Mesendoderm (in vitro differentiated cells): ENCODE results near the gene AP4M1.

Experiments used
- DNase-seq: peaks from one replicate; pipeline ENCODE4 v3.0.0; 2013
- H2AK5ac ChIP-seq: 2 replicates; pipeline ENCODE4 v1.6.1; 2013; ENCODE audit warnings: low read length, inconsistent platforms
- H2BK120ac ChIP-seq: 2 replicates; pipeline ENCODE4 v1.6.1; 2013; ENCODE audit warnings: low read depth, mild to moderate bottlenecking, low read length, moderate library complexity, mixed read lengths
- H2BK15ac ChIP-seq: replicated peaks from 2 replicates; pipeline ENCODE4 v1.6.1; 2013; ENCODE audit warnings: low read depth, mild to moderate bottlenecking, moderate library complexity
- H2BK5ac ChIP-seq: 2 replicates; pipeline ENCODE4 v1.6.1; 2013; ENCODE audit warnings: low read length, inconsistent platforms
- H3K18ac ChIP-seq: 2 replicates; pipeline ENCODE4 v1.6.1; 2013; ENCODE audit warnings: mild to moderate bottlenecking, low read length, mixed read lengths
- H3K23ac ChIP-seq: one replicate; pipeline ENCODE4 v1.6.1; 2013; ENCODE audit warnings: low read length
- H3K27ac ChIP-seq: 2 replicates; pipeline ENCODE4 v1.5.1; 2013; ENCODE audit warnings: low read depth, mild to moderate bottlenecking, inconsistent platforms, low read length, moderate library complexity
- H3K27me3 ChIP-seq: 2 replicates; pipeline ENCODE4 v1.6.1; 2013; ENCODE audit warnings: low read length, control low read depth, mild to moderate bottlenecking, inconsistent platforms; ENCODE audit not compliant: insufficient read depth, poor library complexity
- H3K36me3 ChIP-seq: 2 replicates; pipeline ENCODE4 v1.6.1; 2013; ENCODE audit warnings: low read length, inconsistent platforms; ENCODE audit not compliant: control insufficient read depth, insufficient read depth
- H3K4ac ChIP-seq: one replicate; pipeline ENCODE4 v1.6.1; 2013; ENCODE audit warnings: low read depth, mild to moderate bottlenecking, low read length, moderate library complexity
- H3K4me1 ChIP-seq: 2 replicates; pipeline ENCODE4 v1.6.1; 2013; ENCODE audit warnings: low read depth, low read length, inconsistent platforms; ENCODE audit not compliant: control insufficient read depth
- H3K4me2 ChIP-seq: 2 replicates; pipeline ENCODE4 v1.6.1; 2013; ENCODE audit warnings: low read length
- H3K4me3 ChIP-seq: 2 replicates; pipeline ENCODE4 v1.5.1; 2013; ENCODE audit warnings: mild to moderate bottlenecking, low read length
- H3K56ac ChIP-seq: one replicate; pipeline ENCODE4 v1.6.1; 2013; ENCODE audit warnings: low read length
- H3K79me1 ChIP-seq: 2 replicates; pipeline ENCODE4 v1.6.1; 2013; ENCODE audit warnings: low read length, inconsistent platforms
- H3K79me2 ChIP-seq: 2 replicates; pipeline ENCODE4 v1.6.1; 2013; ENCODE audit warnings: mild to moderate bottlenecking, low read length; ENCODE audit not compliant: control insufficient read depth, insufficient read depth
- H3K9ac ChIP-seq: 2 replicates; pipeline ENCODE4 v1.6.1; 2013; ENCODE audit warnings: low read length, inconsistent platforms
- H4K5ac ChIP-seq: one replicate; pipeline ENCODE4 v1.6.1; 2013; ENCODE audit warnings: low read length
- H4K8ac ChIP-seq: one replicate; pipeline ENCODE4 v1.6.1; 2013; ENCODE audit warnings: low read depth, mild to moderate bottlenecking, control low read depth, low read length, moderate library complexity
- WGBS: extraction: QIAGEN DNeasy Blood & Tissue Kit; methylation state at CpG from one replicate; pipeline ENCODE4 v1.1.7; 2013; ENCODE audit warnings: low lambda C conversion rate, missing lambda C conversion rate; ENCODE audit not compliant: insufficient coverage; ENCODE audit errors: extremely low coverage; 5-methylcytosine and 5-hydroxymethylcytosine counted together

Gene AP4M1

GRCh38 chr7:100088095-100088620 lies 13.3 kb upstream of the AP4M1 start:
- Histone ChIP-seq H4K5ac (no peak overlapping the region), H3K4me1 (no peaks in the 10 kb centered on the region), H3K79me1 (peaks cover 4% of the 10 kb centered on the region), H4K8ac (no peak overlapping the region), H3K79me2 (peaks cover 2% of the 10 kb centered on the region), H3K23ac (no peak overlapping the region), H2BK5ac (peak overlapping the region; percentile 69), H2AK5ac (no peak overlapping the region), H3K4me2 (peak overlapping the region; percentile 66), H3K27ac (peak overlapping the region; percentile 29), H2BK120ac (no peak overlapping the region), H3K27me3 (no peaks in the 10 kb centered on the region), H3K56ac (peak overlapping the region; percentile 99), H2BK15ac (no peak overlapping the region), H3K9ac (peak overlapping the region; percentile 96), H3K36me3 (peaks cover 2% of the 10 kb centered on the region), H3K4ac (no peak overlapping the region), H3K4me3 (peak overlapping the region; percentile 23), H3K18ac (peak overlapping the region; percentile 75)
- DNase-seq: no peak
- no CpG with 5 or more reads among the region's 11 CpGs for WGBS

GRCh38 chr7:100088621-100089457 lies 12.6 kb upstream of the AP4M1 start, which contains the start of gene COPS6:
Gene COPS6 (plus strand): TSS chr7:100088969. CDS start chr7:100088991, 22 bp downstream.
- Histone ChIP-seq H3K4me1 (no peaks in the 10 kb centered on the region), H3K27me3 (no peaks in the 10 kb centered on the region), H3K36me3 (peaks cover 4% of the 10 kb centered on the region), H3K9ac (peak within 1 kb of the TSS; percentile 96), H2AK5ac (no peak within 1 kb of the TSS), H3K23ac (peak within 1 kb of the TSS; percentile 99), H2BK5ac (peak within 1 kb of the TSS; percentile 69), H3K79me2 (peaks cover 2% of the 10 kb centered on the region), H4K5ac (no peak within 1 kb of the TSS), H3K4ac (peak within 1 kb of the TSS; percentile 17), H3K18ac (peak within 1 kb of the TSS; percentile 75), H4K8ac (no peak within 1 kb of the TSS), H3K4me3 (peak within 1 kb of the TSS; percentile 87), H3K27ac (peak within 1 kb of the TSS; percentile 48), H2BK15ac (no peak within 1 kb of the TSS), H3K4me2 (peak within 1 kb of the TSS; percentile 91), H3K79me1 (peaks cover 4% of the 10 kb centered on the region), H3K56ac (peak within 1 kb of the TSS; percentile 99), H2BK120ac (peak within 1 kb of the TSS; percentile 21)
- DNase-seq: peak; percentile 81
- no CpG with 5 or more reads among the region's 68 CpGs for WGBS

GRCh38 chr7:100089458-100090196 lies 11.8 kb upstream of the AP4M1 start:
- Histone ChIP-seq H3K4ac (no peak overlapping the region), H2BK15ac (no peak overlapping the region), H3K27ac (peak overlapping the region; percentile 48), H3K23ac (no peak overlapping the region), H3K4me3 (peak overlapping the region; percentile 87), H3K56ac (peak overlapping the region; percentile 99), H3K18ac (no peak overlapping the region), H4K8ac (no peak overlapping the region), H2BK5ac (peak overlapping the region; percentile 54), H2BK120ac (no peak overlapping the region), H3K79me1 (peaks cover 4% of the 10 kb centered on the region), H3K4me1 (no peaks in the 10 kb centered on the region), H3K36me3 (peaks cover 10% of the 10 kb centered on the region), H3K9ac (peak overlapping the region; percentile 96), H3K27me3 (no peaks in the 10 kb centered on the region), H2AK5ac (no peak overlapping the region), H3K79me2 (peaks cover 2% of the 10 kb centered on the region), H4K5ac (no peak overlapping the region), H3K4me2 (peak overlapping the region; percentile 91)
- no CpG with 5 or more reads among the region's 7 CpGs for WGBS
- DNase-seq: no peak

DNA sequence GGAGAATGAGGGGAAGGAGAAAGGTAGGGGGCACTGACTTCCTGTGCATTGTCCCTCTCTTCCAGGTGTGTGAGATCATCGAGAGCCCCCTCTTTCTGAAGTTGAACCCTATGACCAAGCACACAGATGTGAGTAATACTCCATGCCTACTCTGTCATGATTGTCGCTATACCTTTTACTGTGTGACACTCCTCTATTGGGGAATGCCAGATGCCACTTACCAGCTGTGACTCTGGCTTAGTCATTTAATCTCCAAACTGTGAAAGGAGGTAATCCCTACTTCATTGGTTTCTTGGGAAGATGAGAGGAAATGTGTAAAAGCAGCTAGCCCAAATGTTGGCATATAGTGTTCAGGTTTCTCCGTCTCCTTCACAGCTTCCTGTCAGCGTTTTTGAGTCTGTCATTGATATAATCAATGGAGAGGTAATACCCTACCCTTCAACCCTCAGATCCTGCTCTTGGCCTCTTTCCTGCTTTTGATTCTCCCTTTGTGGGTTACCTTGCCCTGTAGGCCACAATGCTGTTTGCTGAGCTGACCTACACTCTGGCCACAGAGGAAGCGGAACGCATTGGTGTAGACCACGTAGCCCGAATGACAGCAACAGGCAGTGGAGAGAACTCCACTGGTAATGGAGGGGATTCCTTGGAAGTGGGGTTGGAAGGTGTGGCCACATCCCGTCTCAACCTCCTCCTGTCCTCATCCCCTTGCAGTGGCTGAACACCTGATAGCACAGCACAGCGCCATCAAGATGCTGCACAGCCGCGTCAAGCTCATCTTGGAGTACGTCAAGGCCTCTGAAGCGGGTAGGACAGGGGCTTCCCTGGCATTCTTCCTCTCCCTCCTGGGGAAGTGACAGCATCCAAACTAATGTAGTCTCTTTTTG lies 10.7 kb upstream of the AP4M1 start:
- Histone ChIP-seq H3K79me1 (peaks cover 4% of the 10 kb centered on the region), H2AK5ac (no peak overlapping the region), H4K5ac (no peak overlapping the region), H3K4me1 (no peaks in the 10 kb centered on the region), H3K4ac (no peak overlapping the region), H3K23ac (no peak overlapping the region), H3K36me3 (peaks cover 17% of the 10 kb centered on the region), H3K18ac (no peak overlapping the region), H3K9ac (no peak overlapping the region), H2BK5ac (no peak overlapping the region), H3K27ac (no peak overlapping the region), H3K4me3 (no peak overlapping the region), H3K56ac (no peak overlapping the region), H2BK120ac (no peak overlapping the region), H3K27me3 (no peaks in the 10 kb centered on the region), H4K8ac (no peak overlapping the region), H3K79me2 (peaks cover 2% of the 10 kb centered on the region), H3K4me2 (no peak overlapping the region), H2BK15ac (no peak overlapping the region)
- no peak for DNase-seq
- WGBS: no CpG with 5 or more reads among the region's 14 CpGs

- H4K5ac ChIP-seq: no peak overlapping the region
- no peak overlapping the region for H2BK5ac ChIP-seq
- H3K4me1 ChIP-seq: no peaks in the 10 kb centered on the region
- no peak overlapping the region for H3K56ac ChIP-seq
- H3K27me3 ChIP-seq: no peaks in the 10 kb centered on the region
- H4K8ac ChIP-seq: no peak overlapping the region
- WGBS: no CpG with 5 or more reads among the region's 19 CpGs
- peaks cover 5% of the 10 kb centered on the region for H3K79me2 ChIP-seq
- no peak overlapping the region for H2BK15ac ChIP-seq
- H3K27ac ChIP-seq: no peak overlapping the region
- DNase-seq: peak; percentile 61
- peaks cover 20% of the 10 kb centered on the region for H3K36me3 ChIP-seq
- no peak overlapping the region for H3K9ac ChIP-seq
- no peak overlapping the region for H3K4me3 ChIP-seq
- no peak overlapping the region for H3K4me2 ChIP-seq
- no peak overlapping the region for H3K4ac ChIP-seq
- H2AK5ac ChIP-seq: no peak overlapping the region
- H2BK120ac ChIP-seq: no peak overlapping the region
- H3K23ac ChIP-seq: no peak overlapping the region
- H3K18ac ChIP-seq: no peak overlapping the region
- peaks cover 4% of the 10 kb centered on the region for H3K79me1 ChIP-seq
Measured at GRCh38 chr7:100091411-100092181, 9.8 kb upstream of the AP4M1 start.
